SIG-M5 treated with dmso at 0.1 percent for 504 hours (cell line): ENCODE data around the gene PARVA.

Experiments used
- DNase-seq: peaks from one replicate; lab custom pipeline; 2025; ENCODE audit not compliant: unreplicated experiment; lab: John Stamatoyannopoulos, UW

The PARVA gene

GRCh38 chr11:12456651-12457579 is 79.5 kb downstream of the PARVA start:
- no peak for DNase-seq

- DNase-seq: no peak
Observed at GRCh38 chr11:12458042-12458441, 80.7 kb downstream of the PARVA start.

GRCh38 chr11:12459374-12459773 is 82.0 kb downstream of the PARVA start:
- no peak for DNase-seq

GRCh38 chr11:12459865-12460444 is 82.6 kb downstream of the PARVA start:
- no peak for DNase-seq

GRCh38 chr11:12460466-12460865 is 83.1 kb downstream of the PARVA start:
- DNase-seq: no peak

- no peak for DNase-seq
Observed at GRCh38 chr11:12461516-12461915, 84.1 kb downstream of the PARVA start.

- DNase-seq: no peak
Observed at GRCh38 chr11:12464303-12464702, 86.9 kb downstream of the PARVA start.

GRCh38 chr11:12465332-12465731 is 88.0 kb downstream of the PARVA start:
- DNase-seq: no peak

GRCh38 chr11:12467610-12468009 is 90.2 kb downstream of the PARVA start:
- no peak for DNase-seq

- DNase-seq: no peak
Observed at GRCh38 chr11:12469451-12469850, 92.1 kb downstream of the PARVA start.

- DNase-seq: no peak
Observed at GRCh38 chr11:12470236-12470635, 92.9 kb downstream of the PARVA start.

GRCh38 chr11:12472401-12473005 is 95.1 kb downstream of the PARVA start:
- no peak for DNase-seq

- DNase-seq: no peak
Observed at GRCh38 chr11:12473381-12473780, 96.0 kb downstream of the PARVA start.

- no peak for DNase-seq
Observed at GRCh38 chr11:12474871-12475270, 97.5 kb downstream of the PARVA start.

- DNase-seq: no peak
Observed at GRCh38 chr11:12478743-12479142, 101.4 kb downstream of the PARVA start.

GRCh38 chr11:12480401-12480800 is 103.0 kb downstream of the PARVA start:
- no peak for DNase-seq

GRCh38 chr11:12482839-12483238 is 105.5 kb downstream of the PARVA start:
- DNase-seq: no peak

- DNase-seq: no peak
Observed at GRCh38 chr11:12483604-12484003, 106.2 kb downstream of the PARVA start.

- DNase-seq: no peak
Observed at GRCh38 chr11:12485328-12485727, 108.0 kb downstream of the PARVA start.

GRCh38 chr11:12489246-12489772 is 111.9 kb downstream of the PARVA start:
- no peak for DNase-seq

- no peak for DNase-seq
Observed at GRCh38 chr11:12494699-12495098, 117.3 kb downstream of the PARVA start.
